Measurements from ENCODE around the gene GOLT1B.

DNA sequence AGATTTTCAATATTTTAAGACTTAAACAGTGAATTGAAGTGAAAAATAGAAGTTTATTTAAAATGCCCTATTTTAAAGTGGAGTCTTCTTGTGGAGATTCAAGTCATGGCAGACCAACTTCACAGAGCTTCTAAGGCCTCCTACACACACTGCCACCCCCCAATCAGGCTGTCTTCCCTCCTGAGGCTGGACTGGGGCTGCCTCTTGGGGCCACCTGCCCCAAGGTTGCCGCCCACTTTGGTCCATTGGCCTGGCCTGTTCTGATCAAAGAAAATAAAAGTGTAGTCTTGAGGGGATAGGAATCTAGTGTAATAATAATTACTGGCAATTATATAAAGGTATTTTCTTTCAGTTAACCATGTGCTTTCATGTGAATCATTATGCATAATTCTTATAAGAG, 1.3 kb downstream of the GOLT1B start:
- TF ChIP-seq, protein P1, sequence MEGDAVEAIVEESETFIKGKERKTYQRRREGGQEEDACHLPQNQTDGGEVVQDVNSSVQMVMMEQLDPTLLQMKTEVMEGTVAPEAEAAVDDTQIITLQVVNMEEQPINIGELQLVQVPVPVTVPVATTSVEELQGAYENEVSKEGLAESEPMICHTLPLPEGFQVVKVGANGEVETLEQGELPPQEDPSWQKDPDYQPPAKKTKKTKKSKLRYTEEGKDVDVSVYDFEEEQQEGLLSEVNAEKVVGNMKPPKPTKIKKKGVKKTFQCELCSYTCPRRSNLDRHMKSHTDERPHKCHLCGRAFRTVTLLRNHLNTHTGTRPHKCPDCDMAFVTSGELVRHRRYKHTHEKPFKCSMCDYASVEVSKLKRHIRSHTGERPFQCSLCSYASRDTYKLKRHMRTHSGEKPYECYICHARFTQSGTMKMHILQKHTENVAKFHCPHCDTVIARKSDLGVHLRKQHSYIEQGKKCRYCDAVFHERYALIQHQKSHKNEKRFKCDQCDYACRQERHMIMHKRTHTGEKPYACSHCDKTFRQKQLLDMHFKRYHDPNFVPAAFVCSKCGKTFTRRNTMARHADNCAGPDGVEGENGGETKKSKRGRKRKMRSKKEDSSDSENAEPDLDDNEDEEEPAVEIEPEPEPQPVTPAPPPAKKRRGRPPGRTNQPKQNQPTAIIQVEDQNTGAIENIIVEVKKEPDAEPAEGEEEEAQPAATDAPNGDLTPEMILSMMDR (IDR thresholded peaks at IDR 0.05; ENCODE audit: borderline replicate concordance, extremely low read depth, low read length, poor library complexity, severe bottlenecking) = no peak
- TF ChIP-seq EZH2 (IDR thresholded peaks at IDR 0.05; ENCODE audit: borderline replicate concordance, low read depth, low read length, severe bottlenecking) = no peak

Measured in DND-41 (cell line).